ENCODE measurements around the gene NECTIN1.

NECTIN1 gene

GRCh38 chr11:119623682-119624081, 105.3 kb downstream of the NECTIN1 start:
- Histone ChIP-seq H3K36me3 (ENCODE audit: low read length) (no peaks in the 10 kb centered on the region), H4K20me1 (ENCODE audit: low read depth, low read length) (no peaks in the 10 kb centered on the region), H3K9ac (ENCODE audit: low read length) (no peak overlapping the region), H3K27me3 (ENCODE audit: low read length) (no peaks in the 10 kb centered on the region; the same call in 1 of the 2 replicates), H3K4me2 (ENCODE audit: low read depth, low read length, poor library complexity, severe bottlenecking) (no peak overlapping the region), H3K9me2 (replicated peaks; ENCODE audit: insufficient read depth, low read length) (no peaks in the 10 kb centered on the region), H3K27ac (ENCODE audit: low read depth, low read length) (no peak overlapping the region), H3F3A (ENCODE audit: insufficient read depth) (no peaks in the 10 kb centered on the region), H2AFZ (ENCODE audit: low read depth, low read length, severe bottlenecking) (no peak overlapping the region), H3K79me2 (ENCODE audit: insufficient read depth, low read length) (no peaks in the 10 kb centered on the region), H3K4me3 (ENCODE audit: insufficient read depth, low read length, poor library complexity, severe bottlenecking) (no peak overlapping the region), H3K9me3 (ENCODE audit: insufficient read depth, low read length) (no peaks in the 10 kb centered on the region)
- TF ChIP-seq CTCF (IDR thresholded peaks at IDR 0.05; ENCODE audit: insufficient read depth, low read length, poor library complexity, severe bottlenecking) (no peak), EZH2phosphoT487 (conservative IDR thresholded peaks at IDR 0.05; ENCODE audit: low read length) (no peak)

DNA sequence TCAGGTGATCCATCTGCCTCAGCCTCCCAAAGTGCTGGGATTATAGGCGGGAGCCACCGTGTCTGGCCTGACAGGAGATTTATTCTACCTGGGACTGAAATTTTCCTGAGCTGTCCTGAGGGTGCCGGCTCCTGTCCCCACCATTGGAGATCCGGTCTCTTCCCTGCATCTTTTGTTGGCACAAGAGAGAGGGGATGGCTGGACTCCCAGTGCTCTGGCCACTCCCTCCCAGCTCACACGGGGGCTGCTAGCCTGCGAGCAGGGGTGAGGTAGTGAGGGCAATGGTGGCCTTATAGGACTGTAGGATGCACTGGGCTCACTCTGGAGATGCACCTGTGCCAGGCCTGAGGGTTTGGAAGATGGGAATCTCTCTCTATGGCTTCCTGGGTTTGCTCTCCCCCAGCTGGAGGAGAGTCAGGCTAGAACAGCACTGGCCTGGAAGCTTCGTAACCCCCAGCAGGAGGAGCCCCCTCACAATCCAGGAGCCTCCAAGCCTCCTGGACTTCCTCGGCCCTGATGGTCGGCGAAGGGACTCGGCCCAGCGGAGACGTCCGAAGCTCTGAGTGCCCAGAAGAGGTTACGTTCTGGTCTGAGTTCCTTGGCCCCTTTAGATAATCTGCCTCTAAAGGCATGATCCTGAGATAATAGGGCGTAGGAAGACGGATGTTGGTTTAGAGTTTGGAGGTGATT, 106.4 kb downstream of the NECTIN1 start:
- Histone ChIP-seq H3K9me3 (ENCODE audit: insufficient read depth, low read length) (no peaks in the 10 kb centered on the region), H3K4me2 (ENCODE audit: low read depth, low read length, poor library complexity, severe bottlenecking) (no peak overlapping the region), H3K36me3 (ENCODE audit: low read length) (no peaks in the 10 kb centered on the region), H3K27ac (ENCODE audit: low read depth, low read length) (no peak overlapping the region), H3K9ac (ENCODE audit: low read length) (no peak overlapping the region), H3K4me3 (ENCODE audit: insufficient read depth, low read length, poor library complexity, severe bottlenecking) (no peak overlapping the region), H3K79me2 (ENCODE audit: insufficient read depth, low read length) (no peaks in the 10 kb centered on the region), H3F3A (ENCODE audit: insufficient read depth) (no peaks in the 10 kb centered on the region), H4K20me1 (ENCODE audit: low read depth, low read length) (no peaks in the 10 kb centered on the region), H3K9me2 (replicated peaks; ENCODE audit: insufficient read depth, low read length) (no peaks in the 10 kb centered on the region), H2AFZ (ENCODE audit: low read depth, low read length, severe bottlenecking) (no peak overlapping the region), H3K27me3 (ENCODE audit: low read length) (no peaks in the 10 kb centered on the region; the same call in 1 of the 2 replicates)
- no peak for TF ChIP-seq CTCF (IDR thresholded peaks at IDR 0.05; ENCODE audit: insufficient read depth, low read length, poor library complexity, severe bottlenecking)
- no peak for TF ChIP-seq EZH2phosphoT487 (conservative IDR thresholded peaks at IDR 0.05; ENCODE audit: low read length)

GRCh38 chr11:119619665-119620064, 109.3 kb downstream of the NECTIN1 start:
- Histone ChIP-seq H3K4me2 (ENCODE audit: low read depth, low read length, poor library complexity, severe bottlenecking) (no peak overlapping the region), H4K20me1 (ENCODE audit: low read depth, low read length) (no peaks in the 10 kb centered on the region), H3K27me3 (ENCODE audit: low read length) (no peaks in the 10 kb centered on the region; the same call in 1 of the 2 replicates), H3K4me3 (ENCODE audit: insufficient read depth, low read length, poor library complexity, severe bottlenecking) (no peak overlapping the region), H2AFZ (ENCODE audit: low read depth, low read length, severe bottlenecking) (no peak overlapping the region), H3K79me2 (ENCODE audit: insufficient read depth, low read length) (no peaks in the 10 kb centered on the region), H3K9me2 (replicated peaks; ENCODE audit: insufficient read depth, low read length) (no peaks in the 10 kb centered on the region), H3F3A (ENCODE audit: insufficient read depth) (no peaks in the 10 kb centered on the region), H3K9ac (ENCODE audit: low read length) (no peak overlapping the region), H3K27ac (ENCODE audit: low read depth, low read length) (no peak overlapping the region), H3K9me3 (ENCODE audit: insufficient read depth, low read length) (no peaks in the 10 kb centered on the region), H3K36me3 (ENCODE audit: low read length) (no peaks in the 10 kb centered on the region)
- no peak for TF ChIP-seq EZH2phosphoT487 (conservative IDR thresholded peaks at IDR 0.05; ENCODE audit: low read length)
- TF ChIP-seq CTCF (IDR thresholded peaks at IDR 0.05; ENCODE audit: insufficient read depth, low read length, poor library complexity, severe bottlenecking), result no peak
